ENCODE results near the gene GRID1.

The GRID1 gene

DNA sequence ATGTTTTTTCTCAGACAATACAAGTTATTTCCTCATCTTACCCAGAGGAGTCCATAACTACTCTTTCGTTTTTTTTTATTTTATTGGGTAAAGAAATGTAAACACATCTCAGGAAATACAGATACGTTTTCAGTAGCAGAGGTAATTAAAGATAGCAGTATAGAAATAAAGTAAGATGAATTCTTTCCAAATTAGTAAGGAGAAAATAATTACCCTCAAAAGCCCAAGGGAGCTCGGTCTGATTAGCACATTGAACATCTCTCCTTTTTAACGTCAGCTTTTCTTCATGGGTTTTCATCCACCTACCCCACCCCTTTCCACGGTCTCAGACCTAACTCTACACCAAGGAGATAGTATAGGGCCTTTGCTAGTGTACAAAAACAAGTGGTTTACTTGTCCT is 294.2 kb downstream of the GRID1 start:
- no peaks in the 10 kb centered on the region for H3K9me3 ChIP-seq
- H3K27me3 ChIP-seq = no peaks in the 10 kb centered on the region
- TF ChIP-seq, protein P1, sequence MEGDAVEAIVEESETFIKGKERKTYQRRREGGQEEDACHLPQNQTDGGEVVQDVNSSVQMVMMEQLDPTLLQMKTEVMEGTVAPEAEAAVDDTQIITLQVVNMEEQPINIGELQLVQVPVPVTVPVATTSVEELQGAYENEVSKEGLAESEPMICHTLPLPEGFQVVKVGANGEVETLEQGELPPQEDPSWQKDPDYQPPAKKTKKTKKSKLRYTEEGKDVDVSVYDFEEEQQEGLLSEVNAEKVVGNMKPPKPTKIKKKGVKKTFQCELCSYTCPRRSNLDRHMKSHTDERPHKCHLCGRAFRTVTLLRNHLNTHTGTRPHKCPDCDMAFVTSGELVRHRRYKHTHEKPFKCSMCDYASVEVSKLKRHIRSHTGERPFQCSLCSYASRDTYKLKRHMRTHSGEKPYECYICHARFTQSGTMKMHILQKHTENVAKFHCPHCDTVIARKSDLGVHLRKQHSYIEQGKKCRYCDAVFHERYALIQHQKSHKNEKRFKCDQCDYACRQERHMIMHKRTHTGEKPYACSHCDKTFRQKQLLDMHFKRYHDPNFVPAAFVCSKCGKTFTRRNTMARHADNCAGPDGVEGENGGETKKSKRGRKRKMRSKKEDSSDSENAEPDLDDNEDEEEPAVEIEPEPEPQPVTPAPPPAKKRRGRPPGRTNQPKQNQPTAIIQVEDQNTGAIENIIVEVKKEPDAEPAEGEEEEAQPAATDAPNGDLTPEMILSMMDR (IDR thresholded peaks at IDR 0.05) = no peak
- H3K36me3 ChIP-seq = no peaks in the 10 kb centered on the region
- H3K4me3 ChIP-seq (ENCODE audit: low read depth in 1 of 2, low read length in 1 of 2) = no peak overlapping the region
- H3K27ac ChIP-seq = no peak overlapping the region
- H3K4me1 ChIP-seq (ENCODE audit: control insufficient read depth in 1 of 2, insufficient read depth in 1 of 2, low read depth in 1 of 2, low read length in 1 of 2) = no peaks in the 10 kb centered on the region

DNA sequence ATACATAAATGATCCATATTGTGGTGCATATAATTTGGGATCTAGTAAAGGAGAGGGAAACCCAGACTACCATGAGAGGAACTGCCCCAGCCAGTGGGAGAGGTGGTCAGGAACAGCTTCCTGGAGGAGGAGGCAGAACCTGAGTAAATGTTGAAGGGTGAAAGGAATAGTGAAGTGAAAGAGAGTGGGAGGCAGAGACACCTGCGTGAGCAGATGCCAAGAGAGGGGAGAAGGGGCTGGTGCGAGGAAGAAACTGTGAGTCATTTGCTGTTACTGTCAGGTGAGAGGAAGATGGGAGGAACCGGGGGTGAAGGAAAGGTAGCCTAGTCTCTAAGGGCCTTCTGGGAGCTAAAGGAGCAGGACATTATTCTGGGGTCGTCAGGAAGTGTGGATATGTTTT is 294.8 kb downstream of the GRID1 start:
- Histone ChIP-seq H3K27me3 (no peaks in the 10 kb centered on the region), H3K27ac (no peak overlapping the region), H3K9me3 (no peaks in the 10 kb centered on the region), H3K36me3 (no peaks in the 10 kb centered on the region), H3K4me1 (ENCODE audit: control insufficient read depth in 1 of 2, insufficient read depth in 1 of 2, low read depth in 1 of 2, low read length in 1 of 2) (no peaks in the 10 kb centered on the region), H3K4me3 (ENCODE audit: low read depth in 1 of 2, low read length in 1 of 2) (no peak overlapping the region)
- TF ChIP-seq, protein P1 (IDR thresholded peaks at IDR 0.05) = no peak

DNA sequence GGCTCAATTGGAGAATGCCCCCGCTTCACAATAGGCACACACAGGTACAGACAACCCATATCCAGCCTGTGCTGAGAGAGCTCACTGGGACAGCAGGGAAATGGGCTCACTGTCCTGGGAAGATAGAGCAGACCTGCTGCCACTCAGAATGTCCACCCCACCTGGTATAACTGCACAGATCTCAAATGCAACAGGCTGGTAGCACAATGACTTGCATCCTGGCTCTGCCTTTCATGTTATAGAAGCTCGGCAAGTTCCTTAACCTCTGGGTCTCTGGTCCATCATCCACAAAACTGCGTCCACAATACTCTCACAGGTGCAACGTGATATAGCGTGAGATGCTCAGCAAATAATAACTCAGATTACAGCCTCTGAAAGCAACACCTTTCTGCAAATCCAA is 295.4 kb downstream of the GRID1 start:
- Histone ChIP-seq H3K27ac (no peak overlapping the region), H3K4me1 (ENCODE audit: control insufficient read depth in 1 of 2, insufficient read depth in 1 of 2, low read depth in 1 of 2, low read length in 1 of 2) (no peaks in the 10 kb centered on the region), H3K36me3 (no peaks in the 10 kb centered on the region), H3K27me3 (no peaks in the 10 kb centered on the region), H3K4me3 (ENCODE audit: low read depth in 1 of 2, low read length in 1 of 2) (no peak overlapping the region), H3K9me3 (no peaks in the 10 kb centered on the region)
- TF ChIP-seq, protein P1 (IDR thresholded peaks at IDR 0.05) = no peak

DNA sequence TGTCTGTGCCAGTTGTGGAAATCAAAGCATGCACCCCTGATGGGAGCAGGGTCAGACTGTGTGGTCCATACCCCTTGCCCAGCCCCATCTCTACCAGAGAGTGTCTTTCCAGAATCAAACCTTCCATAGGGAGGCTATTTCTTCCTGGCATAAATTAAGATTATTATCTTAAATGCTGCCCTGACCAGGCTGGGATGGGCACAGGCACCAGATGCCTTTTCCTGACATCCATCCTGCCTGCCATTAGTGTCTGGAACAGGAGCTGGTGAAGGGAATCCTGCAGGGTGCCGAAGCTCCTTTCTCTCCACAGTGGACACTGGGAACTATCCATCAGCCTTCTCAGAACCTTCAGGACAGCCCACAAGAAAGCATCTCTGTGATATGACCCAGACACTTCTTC is 296.3 kb downstream of the GRID1 start:
- TF ChIP-seq, protein P1 (IDR thresholded peaks at IDR 0.05) = no peak
- Histone ChIP-seq H3K4me3 (ENCODE audit: low read depth in 1 of 2, low read length in 1 of 2) (no peak overlapping the region), H3K36me3 (no peaks in the 10 kb centered on the region), H3K4me1 (ENCODE audit: control insufficient read depth in 1 of 2, insufficient read depth in 1 of 2, low read depth in 1 of 2, low read length in 1 of 2) (no peaks in the 10 kb centered on the region), H3K27ac (no peak overlapping the region), H3K9me3 (no peaks in the 10 kb centered on the region), H3K27me3 (peaks cover 3% of the 10 kb centered on the region)

DNA sequence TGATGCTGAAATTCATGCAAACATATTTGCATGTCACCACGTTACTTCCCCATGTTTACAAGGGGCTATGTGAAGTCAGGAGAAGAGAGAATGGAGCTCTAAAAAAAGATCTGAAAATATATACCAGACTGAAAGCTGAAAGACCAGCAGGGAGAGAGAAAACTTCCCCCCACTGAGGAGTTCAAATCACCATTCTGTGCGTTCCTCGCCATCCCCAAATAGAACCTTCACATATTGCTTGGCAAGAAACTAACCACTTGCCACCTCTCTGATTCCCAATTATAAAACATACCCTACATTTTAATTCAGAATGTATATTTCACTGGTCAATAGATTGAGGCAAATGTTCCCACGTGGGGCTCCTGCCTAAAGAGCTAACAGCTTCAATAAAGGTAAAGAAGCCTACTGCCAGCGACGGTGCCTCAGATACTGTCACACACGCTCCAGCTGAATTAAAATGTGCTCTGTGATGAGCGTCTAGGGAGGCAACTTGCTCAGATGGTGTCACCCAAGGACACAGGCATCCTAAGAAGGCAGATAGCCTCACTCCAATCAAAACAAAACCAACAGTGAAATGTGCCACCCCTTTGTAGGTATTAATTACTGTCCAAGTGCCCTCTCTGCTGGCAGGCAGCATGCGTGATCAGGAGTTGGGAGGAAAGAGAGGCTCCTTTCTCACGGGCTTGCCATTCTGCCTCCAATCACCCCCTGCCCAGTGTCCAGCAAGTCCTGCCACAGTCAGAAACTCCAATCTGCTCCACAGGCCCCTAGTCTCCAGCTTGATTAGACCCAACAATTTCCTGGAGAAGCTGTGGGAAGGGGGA is 298.2 kb downstream of the GRID1 start:
- H3K27ac ChIP-seq = no peak overlapping the region
- no peaks in the 10 kb centered on the region for H3K9me3 ChIP-seq
- no peak overlapping the region for H3K4me3 ChIP-seq (ENCODE audit: low read depth in 1 of 2, low read length in 1 of 2)
- no peaks in the 10 kb centered on the region for H3K36me3 ChIP-seq
- H3K4me1 ChIP-seq (ENCODE audit: control insufficient read depth in 1 of 2, insufficient read depth in 1 of 2, low read depth in 1 of 2, low read length in 1 of 2) = no peaks in the 10 kb centered on the region
- TF ChIP-seq, protein P1 (IDR thresholded peaks at IDR 0.05) = no peak
- peaks cover 5% of the 10 kb centered on the region for H3K27me3 ChIP-seq
